K562 (cell line): ENCODE measurements around the gene ASIC3. TPM values are rescaled to one million over a fixed set of nuclear protein-coding genes. Genes with fewer than 3 reads are reported as not detected.
A peak's percentile ranks its signal among the peaks of the same experiment; 100 is the strongest.

Experiments used
- ATAC-seq: fragments of 200-7000 bp; cut with Tn5 transposase; 3 replicates; pipeline ENCODE4 v1.9.1; 2020; ENCODE audit warnings: moderate library complexity
- BruUV-seq: library from RNA; stranded (reverse); fragments of 400-500 nt; replicated peaks from 2 replicates; lab custom pipeline; 2021; lab: Mats Ljungman, UMichigan
- CTCF ChIA-PET: fragments of 300-600 bp; formaldehyde crosslinking; extraction: SDS; loops from one replicate; lab custom pipeline; 2021; ENCODE audit warnings: low intra/inter-chr PET ratio; lab: Yijun Ruan, JAX
- POLR2A ChIA-PET: fragments of 300-600, 350-650 bp; sonication (Branson Sonifier 250); formaldehyde crosslinking; extraction: SDS; loops from one replicate; lab custom pipeline; 2021; ENCODE audit warnings: antibody characterized with exemption, inconsistent platforms; lab: Yijun Ruan, JAX
- DNase-seq, 4 experiments: peaks; one replicate each; pipeline versions ENCODE4 v3.0.0 to v3.0.0-alpha.2; 2011 to 2018; ENCODE audit warnings: low spot score in 3 of 4, mixed read lengths in 3 of 4; ENCODE audit errors: extremely low read depth in 1 of 4
- FAIRE-seq: peaks from 2 replicates; lab custom pipeline; 2011; peaks lifted over from hg19 to GRCh38; lab: Jason Lieb, UNC
- H2AFZ ChIP-seq: 2 replicates; pipeline ENCODE4 v1.6.0; 2011; ENCODE audit warnings: low read depth, low read length, control low read depth, inconsistent platforms
- H3K27ac ChIP-seq: fragments of 200-600 bp; 3 replicates; pipeline ENCODE4 v1.8.0; 2011; ENCODE audit warnings: low read depth, mild to moderate bottlenecking, control low read depth, inconsistent platforms, low read length, moderate library complexity, mixed read lengths; ENCODE audit errors: extremely low read depth
- H3K27me3 ChIP-seq, 2 experiments: fragments of 300-600 bp in 1 of 2; 2 replicates in 1 of 2; 3 replicates in 1 of 2; pipeline versions ENCODE4 v1.6.0 to v1.8.0; 2011; ENCODE audit warnings: inconsistent platforms in 2 of 2, low read length in 2 of 2, mild to moderate bottlenecking in 1 of 2, mixed read lengths in 1 of 2, moderate library complexity in 1 of 2; ENCODE audit not compliant: control insufficient read depth in 2 of 2, insufficient read depth in 2 of 2
- H3K36me3 ChIP-seq: fragments of 300-600 bp; 3 replicates; pipeline ENCODE4 v1.8.0; 2011; ENCODE audit warnings: mild to moderate bottlenecking, low read length, inconsistent platforms; ENCODE audit not compliant: control insufficient read depth, insufficient read depth
- H3K4me1 ChIP-seq, 2 experiments: fragments of 200-600 bp in 1 of 2; replicated peaks in 1 of 2; 2 replicates in 1 of 2; 3 replicates in 1 of 2; pipeline versions ENCODE4 v1.5.1 to v1.8.0; 2011; ENCODE audit warnings: inconsistent platforms in 2 of 2, low read length in 2 of 2, mild to moderate bottlenecking in 1 of 2, mixed read lengths in 1 of 2, moderate library complexity in 1 of 2; ENCODE audit not compliant: control insufficient read depth in 2 of 2, insufficient read depth in 2 of 2
- H3K4me2 ChIP-seq: 2 replicates; pipeline ENCODE4 v1.6.1; 2011; ENCODE audit warnings: low read length, control low read depth, inconsistent platforms, mixed read lengths; ENCODE audit not compliant: insufficient read depth
- H3K4me3 ChIP-seq: fragments of 200-600 bp; sonication (generic), shearing (Covaris generic); 2 replicates; pipeline ENCODE4 v1.5.1; 2016; ENCODE audit warnings: control low read depth, inconsistent platforms
- H3K79me2 ChIP-seq: fragments of 200-600 bp; 3 replicates; pipeline ENCODE4 v1.8.0; 2011; ENCODE audit warnings: low read length, inconsistent platforms; ENCODE audit not compliant: control insufficient read depth, insufficient read depth
- H3K9ac ChIP-seq, 2 experiments: 2 replicates each; pipeline versions ENCODE4 v1.6.0 to v1.6.1; 2011; ENCODE audit warnings: low read depth in 2 of 2, low read length in 2 of 2, control low read depth in 1 of 2, inconsistent platforms in 1 of 2, mild to moderate bottlenecking in 1 of 2, mixed read lengths in 1 of 2; ENCODE audit not compliant: insufficient read depth in 1 of 2
- H3K9me1 ChIP-seq: one replicate; pipeline ENCODE4 v1.6.0; 2011; ENCODE audit warnings: inconsistent platforms, mild to moderate bottlenecking, low read length, moderate library complexity; ENCODE audit not compliant: control insufficient read depth, insufficient read depth
- H3K9me3 ChIP-seq: replicated peaks from 2 replicates; pipeline ENCODE4 v1.5.1; 2011; ENCODE audit warnings: low read depth, low read length, inconsistent platforms; ENCODE audit not compliant: control insufficient read depth, insufficient read depth
- H4K20me1 ChIP-seq: replicated peaks from 2 replicates; pipeline ENCODE4 v1.6.1; 2011; ENCODE audit warnings: low read length, inconsistent platforms, mixed read lengths; ENCODE audit not compliant: control insufficient read depth, insufficient read depth
- KAT2B ChIP-seq: IDR thresholded peaks from one replicate; pipeline ENCODE4 v1.6.1; 2012; ENCODE audit warnings: low read depth, mild to moderate bottlenecking, control low read depth, inconsistent platforms, low read length, moderate library complexity
- NEUROD1 ChIP-seq: fragments of 150-350 bp; IDR thresholded peaks from 2 replicates; pipeline ENCODE4 v1.6.1; 2014; ENCODE audit warnings: borderline replicate concordance, low read length, low read depth; ENCODE audit not compliant: partially characterized antibody
- POLR2G ChIP-seq: fragments of 200-400 bp; formaldehyde crosslinking; IDR thresholded peaks from 2 replicates; pipeline ENCODE4 v1.6.1; 2017; ENCODE audit warnings: low read depth, mild to moderate bottlenecking, antibody characterized with exemption, low read length, moderate library complexity
- SIX5 ChIP-seq, 2 experiments: IDR thresholded peaks; 2 replicates each; pipeline ENCODE4 v1.6.1; 2011; ENCODE audit warnings: low read length in 2 of 2, borderline replicate concordance in 1 of 2, low read depth in 1 of 2, mild to moderate bottlenecking in 1 of 2, moderate library complexity in 1 of 2; ENCODE audit not compliant: insufficient read depth in 1 of 2
- SNRNP70 ChIP-seq: fragments of 200-400 bp; formaldehyde crosslinking; optimal IDR thresholded peaks from 2 replicates; pipeline ENCODE3; 2017; ENCODE audit warnings: low read depth, low read length
- ZNF507 ChIP-seq: conservative IDR thresholded peaks from 2 replicates; pipeline ENCODE4 v1.6.1; 2017; ENCODE audit warnings: missing genetic modification characterization, missing compliant biosample characterization
- WGBS: fragments of 100-300 bp; shearing (Covaris generic); methylation state at CpG from one replicate; pipeline ENCODE4 v1.1.6; 2016; ENCODE audit warnings: low coverage, mixed read lengths; ENCODE audit not compliant: insufficient coverage; ENCODE audit errors: missing lambda C conversion rate; 5-methylcytosine and 5-hydroxymethylcytosine counted together
- in situ Hi-C: fragments of 300-500 bp; cut with MboI; formaldehyde crosslinking; loops from 4 replicates; pipeline ENCODE4 v1.15.0; 2018; ENCODE audit warnings: inconsistent platforms, mixed read lengths
- intact Hi-C: fragments of 100-400 bp; cut with micrococcal nuclease; formaldehyde crosslinking; loops from 2 replicates; pipeline ENCODE4 v1.14.2; 2022
- polyA plus RNA-seq, 8 experiments: library from polyadenylated mRNA; depleted of rRNA in 4 of 8; stranded (reverse) in 5 of 8; unstranded in 3 of 8; fragments of >200 nt; fragmentation: Nextera tagmentation in 2 of 8; fragmentation: Illumina TruSeq in 1 of 8; extraction: Ambion mirVana in 2 of 8; extraction: Trizol in 1 of 8; gene quantifications; 2 replicates each; pipeline versions ENCODE4 v1.2.1 to v1.2.3, GENCODE V29; 2011 to 2014; ENCODE audit warnings: inconsistent platforms in 1 of 8, missing spikeins in 1 of 8
- total RNA-seq, 7 experiments: library from RNA; depleted of rRNA in 6 of 7; stranded (reverse); fragments of >200 nt in 6 of 7; fragmentation: Illumina TruSeq in 2 of 7; extraction: Trizol in 2 of 7; gene quantifications; 2 replicates each; pipeline versions ENCODE4 v1.2.1 to v1.2.3, GENCODE V29; 2011 to 2021; ENCODE audit warnings: low replicate concordance in 1 of 7
- TF ChIP-seq, protein P1 (sequence below): sonication (generic); formaldehyde crosslinking; IDR thresholded peaks from 2 replicates; pipeline ENCODE4 v1.8.1; 2022; ENCODE audit warnings: missing genetic modification reagents
- TF ChIP-seq, protein P2 (sequence below): fragments of 250-450 bp; sonication (Bioruptor Pico); IDR thresholded peaks from 2 replicates; pipeline ENCODE4 v1.8.0; 2021; ENCODE audit warnings: borderline replicate concordance, mild to moderate bottlenecking, moderate library complexity; ENCODE audit not compliant: poor library complexity, severe bottlenecking
- TF ChIP-seq, protein P3 (sequence below): sonication (generic); formaldehyde crosslinking; IDR thresholded peaks from 2 replicates; pipeline ENCODE4 v1.8.1; 2023; ENCODE audit warnings: mild to moderate bottlenecking, missing genetic modification reagents
- TF ChIP-seq, protein P4 (sequence below), 3 experiments: fragments of 200-800 bp in 1 of 3; sonication (Bioruptor generic) in 1 of 3; sonication (generic) in 1 of 3; formaldehyde crosslinking in 1 of 3; IDR thresholded peaks; 2 replicates each; pipeline versions ENCODE4 v1.6.1 to v1.8.0; 2016 to 2022; ENCODE audit warnings: mild to moderate bottlenecking in 2 of 3, missing compliant biosample characterization in 2 of 3, missing genetic modification characterization in 2 of 3, missing genetic modification reagents in 1 of 3
- TF ChIP-seq, protein P5 (sequence below), 2 experiments: fragments of 200-800 bp in 1 of 2; sonication (Bioruptor generic) in 1 of 2; sonication (generic) in 1 of 2; formaldehyde crosslinking in 1 of 2; IDR thresholded peaks in 1 of 2; conservative IDR thresholded peaks in 1 of 2; 2 replicates each; pipeline versions ENCODE4 v1.5.0 to v1.6.1; 2016 to 2020; ENCODE audit warnings: missing compliant biosample characterization in 1 of 2, missing genetic modification characterization in 1 of 2, missing genetic modification reagents in 1 of 2

Gene ASIC3
- total and polyA plus RNA-seq, 9 of the 15 experiments (the other 6 are each of a cell fraction or from before 2014, with no cell fraction given), result 0.11 to 5.0 (median 0.87) TPM

DNA sequence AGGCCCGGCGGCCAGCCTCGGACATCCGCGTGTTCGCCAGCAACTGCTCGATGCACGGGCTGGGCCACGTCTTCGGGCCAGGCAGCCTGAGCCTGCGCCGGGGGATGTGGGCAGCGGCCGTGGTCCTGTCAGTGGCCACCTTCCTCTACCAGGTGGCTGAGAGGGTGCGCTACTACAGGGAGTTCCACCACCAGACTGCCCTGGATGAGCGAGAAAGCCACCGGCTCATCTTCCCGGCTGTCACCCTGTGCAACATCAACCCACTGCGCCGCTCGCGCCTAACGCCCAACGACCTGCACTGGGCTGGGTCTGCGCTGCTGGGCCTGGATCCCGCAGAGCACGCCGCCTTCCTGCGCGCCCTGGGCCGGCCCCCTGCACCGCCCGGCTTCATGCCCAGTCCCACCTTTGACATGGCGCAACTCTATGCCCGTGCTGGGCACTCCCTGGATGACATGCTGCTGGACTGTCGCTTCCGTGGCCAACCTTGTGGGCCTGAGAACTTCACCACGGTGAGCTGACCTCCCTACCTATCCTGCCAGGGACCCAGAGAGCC, 656 bp downstream of the ASIC3 start:
- DNase-seq (peak in 2 of 4 experiments; percentile 16 to 29), FAIRE-seq (no peak), ATAC-seq (no peak)
- POLR2A ChIA-PET, result interaction anchor here (0.7 to 3.1 kb wide), 3 partner anchors 10 to 45 kb away, joined by 4 to 23 read pairs (median 4); no protein-coding TSS in a partner anchor
- H3K27me3 ChIP-seq, result no peaks in the 10 kb centered on the region
- in situ Hi-C loops, result no loop called here
- H2AFZ ChIP-seq, result no peak overlapping the region
- CTCF ChIA-PET, result no interaction called here
- intact Hi-C loops, result no loop called here
- no peaks in the 10 kb centered on the region for H3K9me3 ChIP-seq
- H3K9me1 ChIP-seq, result no peaks in the 10 kb centered on the region
- H3K4me3 ChIP-seq, result no peak overlapping the region
- 74% methylated on average over 38 of the region's 38 CpGs for WGBS
- no peak overlapping the region for H3K4me2 ChIP-seq
- peaks cover 7 to 63% of the 10 kb centered on the region in 2 experiments; a peak in 3 of 5 replicates for H3K4me1 ChIP-seq
- H4K20me1 ChIP-seq, result no peaks in the 10 kb centered on the region; the same call in 1 of the 2 replicates
- peak overlapping the region in 1 of 2 experiments; percentile 65; a peak in 2 of 4 replicates for H3K9ac ChIP-seq
- no peaks in the 10 kb centered on the region for H3K79me2 ChIP-seq
- peaks cover 16% of the 10 kb centered on the region for H3K36me3 ChIP-seq
- H3K27ac ChIP-seq, result no peak overlapping the region
- BruUV-seq, result no TSS peak
- TF ChIP-seq ZNF507, result no peak
- TF ChIP-seq SNRNP70, result no peak
- TF ChIP-seq, protein P1, sequence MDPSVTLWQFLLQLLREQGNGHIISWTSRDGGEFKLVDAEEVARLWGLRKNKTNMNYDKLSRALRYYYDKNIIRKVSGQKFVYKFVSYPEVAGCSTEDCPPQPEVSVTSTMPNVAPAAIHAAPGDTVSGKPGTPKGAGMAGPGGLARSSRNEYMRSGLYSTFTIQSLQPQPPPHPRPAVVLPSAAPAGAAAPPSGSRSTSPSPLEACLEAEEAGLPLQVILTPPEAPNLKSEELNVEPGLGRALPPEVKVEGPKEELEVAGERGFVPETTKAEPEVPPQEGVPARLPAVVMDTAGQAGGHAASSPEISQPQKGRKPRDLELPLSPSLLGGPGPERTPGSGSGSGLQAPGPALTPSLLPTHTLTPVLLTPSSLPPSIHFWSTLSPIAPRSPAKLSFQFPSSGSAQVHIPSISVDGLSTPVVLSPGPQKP (CRISPR knock-in tag), result no peak
- TF ChIP-seq, protein P2, sequence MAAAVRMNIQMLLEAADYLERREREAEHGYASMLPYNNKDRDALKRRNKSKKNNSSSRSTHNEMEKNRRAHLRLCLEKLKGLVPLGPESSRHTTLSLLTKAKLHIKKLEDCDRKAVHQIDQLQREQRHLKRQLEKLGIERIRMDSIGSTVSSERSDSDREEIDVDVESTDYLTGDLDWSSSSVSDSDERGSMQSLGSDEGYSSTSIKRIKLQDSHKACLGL (CRISPR knock-in tag), result no peak
- TF ChIP-seq POLR2G, result peak; percentile 60
- TF ChIP-seq, protein P3, sequence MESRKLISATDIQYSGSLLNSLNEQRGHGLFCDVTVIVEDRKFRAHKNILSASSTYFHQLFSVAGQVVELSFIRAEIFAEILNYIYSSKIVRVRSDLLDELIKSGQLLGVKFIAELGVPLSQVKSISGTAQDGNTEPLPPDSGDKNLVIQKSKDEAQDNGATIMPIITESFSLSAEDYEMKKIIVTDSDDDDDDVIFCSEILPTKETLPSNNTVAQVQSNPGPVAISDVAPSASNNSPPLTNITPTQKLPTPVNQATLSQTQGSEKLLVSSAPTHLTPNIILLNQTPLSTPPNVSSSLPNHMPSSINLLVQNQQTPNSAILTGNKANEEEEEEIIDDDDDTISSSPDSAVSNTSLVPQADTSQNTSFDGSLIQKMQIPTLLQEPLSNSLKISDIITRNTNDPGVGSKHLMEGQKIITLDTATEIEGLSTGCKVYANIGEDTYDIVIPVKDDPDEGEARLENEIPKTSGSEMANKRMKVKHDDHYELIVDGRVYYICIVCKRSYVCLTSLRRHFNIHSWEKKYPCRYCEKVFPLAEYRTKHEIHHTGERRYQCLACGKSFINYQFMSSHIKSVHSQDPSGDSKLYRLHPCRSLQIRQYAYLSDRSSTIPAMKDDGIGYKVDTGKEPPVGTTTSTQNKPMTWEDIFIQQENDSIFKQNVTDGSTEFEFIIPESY, result peak; percentile 97
- no peak for TF ChIP-seq KAT2B
- TF ChIP-seq, protein P4, sequence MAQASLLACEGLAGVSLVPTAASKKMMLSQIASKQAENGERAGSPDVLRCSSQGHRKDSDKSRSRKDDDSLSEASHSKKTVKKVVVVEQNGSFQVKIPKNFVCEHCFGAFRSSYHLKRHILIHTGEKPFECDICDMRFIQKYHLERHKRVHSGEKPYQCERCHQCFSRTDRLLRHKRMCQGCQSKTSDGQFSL (CRISPR knock-in tag; IDR thresholded peaks at IDR 0.05), result peak; percentile 53; the same call in 1 of the 2 replicates
- TF ChIP-seq, protein P4 (tag; IDR thresholded peaks at IDR 0.05), result no peak
- no peak for TF ChIP-seq NEUROD1
- TF ChIP-seq SIX5 (IDR thresholded peaks at IDR 0.05; ENCODE audit: borderline replicate concordance in 1 of 2, insufficient read depth in 1 of 2, low read depth in 1 of 2, low read length in 2 of 2), result no peak
- TF ChIP-seq, protein P5, sequence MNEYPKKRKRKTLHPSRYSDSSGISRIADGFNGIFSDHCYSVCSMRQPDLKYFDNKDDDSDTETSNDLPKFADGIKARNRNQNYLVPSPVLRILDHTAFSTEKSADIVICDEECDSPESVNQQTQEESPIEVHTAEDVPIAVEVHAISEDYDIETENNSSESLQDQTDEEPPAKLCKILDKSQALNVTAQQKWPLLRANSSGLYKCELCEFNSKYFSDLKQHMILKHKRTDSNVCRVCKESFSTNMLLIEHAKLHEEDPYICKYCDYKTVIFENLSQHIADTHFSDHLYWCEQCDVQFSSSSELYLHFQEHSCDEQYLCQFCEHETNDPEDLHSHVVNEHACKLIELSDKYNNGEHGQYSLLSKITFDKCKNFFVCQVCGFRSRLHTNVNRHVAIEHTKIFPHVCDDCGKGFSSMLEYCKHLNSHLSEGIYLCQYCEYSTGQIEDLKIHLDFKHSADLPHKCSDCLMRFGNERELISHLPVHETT (CRISPR knock-in tag; conservative IDR thresholded peaks at IDR 0.05 in 1 of 2, IDR thresholded peaks at IDR 0.05 in 1 of 2), result no peak
